NCI-H226 (cell line): ENCODE results near the gene SCYGR5.
A peak's percentile ranks its signal among the peaks of the same experiment; 100 is the strongest.
"Not testable (repeated sequence)": the region's sequence is repeated elsewhere in the genome, so short reads cannot be mapped to it uniquely, and the experiment has no call there.

Experiments
- DNase-seq: peaks from one replicate; pipeline ENCODE4 v3.0.0-alpha.2; 2015

SCYGR5 gene

GRCh38 chr2:227666631-227667170 lies at the start of gene SCYGR5:
Gene SCYGR5, plus strand, starts transcription at chr2:227666804. Its CDS starts 0 bp downstream, at chr2:227666804.
- DNase-seq = not testable (repeated sequence)

- DNase-seq = no peak
These were observed 49.0 kb upstream of the SCYGR5 start, which contains the start of gene SCYGR4 for GRCh38 chr2:227617316-227618230. Gene SCYGR4, plus strand, starts transcription at chr2:227617498. Its CDS starts 0 bp downstream, at chr2:227617498.

GRCh38 chr2:227623226-227623625 lies 43.4 kb upstream of the SCYGR5 start:
- DNase-seq = peak; percentile 51

DNA sequence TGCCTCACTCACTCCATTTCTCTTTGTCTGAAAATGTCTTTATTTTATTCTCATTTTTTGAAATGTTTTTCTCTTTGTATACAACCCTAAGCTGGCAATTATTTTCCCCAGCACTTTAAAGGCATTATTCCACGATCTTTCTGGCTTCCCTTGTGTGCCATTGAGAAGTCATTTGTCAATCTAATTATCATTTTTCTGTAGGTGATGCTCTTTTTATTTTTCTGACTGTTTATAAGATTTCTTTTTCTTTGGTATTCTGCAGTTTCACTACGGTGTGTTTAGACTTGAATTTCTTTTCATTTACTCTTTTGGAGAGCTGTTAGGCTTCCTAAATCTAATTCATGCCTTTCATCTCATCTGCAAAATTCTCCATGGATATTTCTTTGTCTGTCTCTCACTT lies 41.2 kb upstream of the SCYGR5 start:
- no peak for DNase-seq

DNA sequence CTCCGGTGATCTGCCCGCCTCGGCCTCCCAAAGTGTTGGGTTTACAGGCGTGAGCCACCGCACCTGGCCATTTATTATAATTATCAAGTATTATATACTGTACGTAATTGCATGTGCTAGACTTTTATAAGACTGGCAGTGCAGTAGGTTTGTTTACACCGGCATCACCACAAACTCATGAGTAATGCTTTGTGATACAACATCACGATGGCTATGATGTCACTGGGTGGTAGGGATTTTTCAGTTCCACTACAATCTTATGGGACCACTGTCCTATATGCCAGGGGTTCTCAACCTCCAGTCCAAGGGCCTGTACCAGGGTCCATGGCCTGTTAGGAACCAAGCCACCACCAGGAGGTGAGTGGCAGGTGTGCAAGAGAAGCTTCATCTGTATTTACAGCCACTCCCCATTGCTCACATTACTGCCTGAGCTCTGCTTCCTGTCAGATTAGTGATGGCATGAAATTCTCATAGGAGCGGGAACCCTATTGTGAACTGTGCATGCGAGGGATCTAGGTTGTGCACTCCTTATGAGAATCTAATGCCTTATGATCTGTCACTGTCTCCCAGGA lies 39.9 kb upstream of the SCYGR5 start:
- DNase-seq = no peak

GRCh38 chr2:227627769-227628168 lies 38.8 kb upstream of the SCYGR5 start:
- no peak for DNase-seq

- no peak for DNase-seq
These were observed 37.2 kb upstream of the SCYGR5 start for GRCh38 chr2:227629435-227629834.

GRCh38 chr2:227630322-227630721 lies 36.3 kb upstream of the SCYGR5 start:
- no peak for DNase-seq

- DNase-seq = no peak
These were observed 33.8 kb upstream of the SCYGR5 start for GRCh38 chr2:227632827-227633226.

DNA sequence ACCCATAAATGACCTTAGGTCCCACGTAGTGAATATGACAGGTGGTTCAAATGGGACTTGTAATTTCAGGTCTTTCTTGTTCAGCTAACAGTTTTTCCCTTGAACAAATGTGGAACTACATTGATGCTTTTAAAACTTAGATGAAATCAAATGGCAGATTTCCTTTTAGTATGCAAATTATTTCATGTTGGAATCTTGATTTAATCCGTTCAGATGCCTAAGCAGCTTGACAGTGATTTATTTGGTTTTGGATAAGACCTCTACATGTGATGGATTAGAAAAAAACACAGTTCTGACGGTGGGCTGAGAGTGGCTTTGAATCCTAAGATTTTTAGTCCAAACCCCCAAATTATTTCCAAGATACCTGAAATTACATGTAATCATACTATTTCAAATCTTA lies 32.4 kb upstream of the SCYGR5 start:
- no peak for DNase-seq

- no peak for DNase-seq
These were observed 23.9 kb upstream of the SCYGR5 start for GRCh38 chr2:227642656-227643055.

DNA sequence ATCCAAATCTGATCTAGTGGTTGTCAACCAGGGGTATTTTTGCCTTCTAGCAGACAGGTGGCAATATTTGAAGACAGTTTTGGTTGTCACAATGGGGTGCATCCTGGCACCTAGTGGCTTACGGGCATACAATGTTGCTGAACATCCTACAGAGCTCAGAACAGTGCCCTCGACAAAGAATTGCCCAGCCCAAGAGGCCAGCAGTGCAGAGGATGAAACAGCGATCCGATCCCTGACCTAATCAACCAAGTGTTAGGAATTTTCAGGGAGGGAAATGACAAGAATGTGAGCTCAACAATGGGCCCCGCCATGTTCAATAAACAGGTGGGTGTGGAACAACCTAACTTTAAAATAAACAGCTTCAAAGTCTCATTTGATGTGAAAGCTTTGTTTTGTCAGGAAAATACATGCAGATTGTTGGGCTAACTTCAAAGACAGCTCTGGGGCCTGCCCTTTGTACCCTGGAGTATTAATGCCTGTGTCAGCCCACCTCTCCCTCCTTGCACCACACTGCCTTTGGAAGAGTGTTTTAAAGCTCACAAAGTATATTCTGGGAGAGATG lies 22.5 kb upstream of the SCYGR5 start:
- no peak for DNase-seq

GRCh38 chr2:227653419-227653818 lies 13.2 kb upstream of the SCYGR5 start:
- DNase-seq = peak; percentile 48

GRCh38 chr2:227654426-227654825 lies 12.2 kb upstream of the SCYGR5 start:
- DNase-seq = no peak

DNA sequence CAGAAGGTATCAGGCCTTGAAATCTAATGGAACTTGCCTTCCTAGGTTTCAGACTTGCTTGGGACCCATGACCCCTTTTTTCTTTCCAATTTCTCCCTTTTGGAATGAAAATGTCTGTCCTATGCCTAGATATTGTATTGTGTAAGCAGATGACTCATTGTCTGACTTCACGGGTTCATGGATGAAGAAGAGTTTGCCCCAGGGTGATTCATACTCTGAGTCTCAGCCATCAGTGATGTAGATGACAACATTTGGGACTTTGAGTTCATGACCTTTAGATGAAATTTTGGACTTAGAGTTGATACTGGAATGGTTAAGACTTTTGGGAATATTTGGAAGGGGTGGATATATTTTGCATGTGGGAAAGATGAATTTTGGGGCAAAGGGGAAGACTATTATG lies 11.2 kb upstream of the SCYGR5 start:
- DNase-seq = peak; percentile 80

GRCh38 chr2:227657199-227657845 lies 9.3 kb upstream of the SCYGR5 start:
- no peak for DNase-seq

DNA sequence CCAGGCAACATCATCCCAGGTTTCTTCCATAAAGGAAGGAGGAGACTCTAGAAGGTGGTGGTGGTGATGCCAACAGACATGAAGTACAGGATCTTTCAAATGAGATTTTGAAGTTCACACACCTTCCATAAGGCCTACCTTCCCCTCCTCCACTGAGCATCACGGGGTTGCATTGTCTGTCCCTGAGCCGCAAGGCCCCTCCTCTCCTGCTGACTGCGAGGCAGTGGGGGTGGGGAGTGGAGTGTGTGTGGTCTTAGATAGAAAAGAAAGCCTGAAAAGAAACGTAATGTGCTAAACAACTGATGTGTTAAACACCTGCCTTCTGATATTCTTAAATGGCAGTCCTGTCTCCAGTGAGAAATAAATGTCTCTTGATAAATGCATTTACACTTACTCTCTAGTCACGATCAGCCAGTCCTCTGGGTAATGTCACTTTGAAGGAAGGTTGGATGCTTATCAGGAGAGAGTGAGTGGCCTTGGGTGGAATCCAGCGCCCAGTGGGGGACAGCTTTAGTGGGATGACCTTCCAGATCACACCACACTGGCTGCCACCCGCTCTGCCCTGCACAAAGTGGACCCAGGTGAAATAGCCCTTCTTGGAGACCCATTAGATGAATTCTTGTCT lies 5.5 kb upstream of the SCYGR5 start:
- DNase-seq = no peak

GRCh38 chr2:227661827-227662226 lies 4.8 kb upstream of the SCYGR5 start:
- DNase-seq = no peak

GRCh38 chr2:227665189-227665940 lies 1.2 kb upstream of the SCYGR5 start:
- no peak for DNase-seq

DNA sequence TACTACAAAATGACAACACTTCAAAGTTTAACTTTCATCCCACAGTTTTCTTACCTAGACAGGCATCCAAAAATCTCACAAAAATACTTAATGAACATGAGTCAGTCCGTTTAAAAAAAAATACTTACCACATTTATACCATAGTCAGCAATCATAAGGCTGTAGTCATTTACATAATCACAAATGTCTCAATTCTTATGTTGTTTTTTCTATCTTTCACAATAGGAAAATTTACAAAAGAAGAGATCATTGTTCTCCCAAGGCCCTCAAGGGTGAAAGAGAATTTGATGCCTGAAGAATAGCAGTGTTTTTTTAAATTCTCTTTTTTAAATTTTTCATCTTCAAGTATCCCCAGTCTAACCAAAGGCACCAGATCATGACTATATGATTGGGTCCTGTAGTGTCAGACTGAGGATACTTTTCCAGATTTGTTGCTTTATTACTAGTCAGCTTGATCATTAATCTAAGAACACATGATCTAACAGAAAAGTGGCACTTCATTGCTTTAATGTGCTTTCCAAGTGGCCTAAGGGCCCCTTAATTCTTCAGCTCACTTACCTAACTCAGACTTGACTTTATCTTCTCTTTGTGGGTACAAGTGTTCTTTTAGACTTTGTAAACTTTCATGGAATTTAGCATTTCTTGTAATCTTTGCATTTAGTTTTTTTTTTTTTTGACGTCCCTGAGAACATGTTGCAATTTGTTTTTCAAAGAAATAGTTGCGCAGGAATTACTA lies 4.7 kb downstream of the SCYGR5 start:
- DNase-seq = no peak

DNA sequence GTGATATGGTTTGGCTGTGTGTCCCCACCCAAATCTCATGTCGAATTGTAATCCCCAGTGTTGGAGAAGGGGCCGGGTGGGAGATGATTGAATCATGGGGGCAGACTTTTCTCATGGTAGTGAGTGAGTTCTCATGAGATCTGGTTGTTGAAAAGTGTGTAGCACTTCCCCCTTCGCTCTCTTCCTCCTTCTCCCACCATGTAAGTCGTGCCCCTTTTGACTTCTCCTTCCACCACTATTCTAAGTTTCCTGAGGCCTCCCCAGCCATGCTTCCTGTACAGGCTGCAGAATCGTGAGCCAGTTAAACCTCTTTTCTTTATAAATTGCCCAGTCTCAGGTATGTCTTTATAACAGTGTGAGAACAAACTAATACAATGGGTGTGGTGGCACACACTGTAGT lies 7.0 kb downstream of the SCYGR5 start:
- DNase-seq = not testable (repeated sequence)
